ENCODE data around the gene DCPS.

DCPS gene

DNA sequence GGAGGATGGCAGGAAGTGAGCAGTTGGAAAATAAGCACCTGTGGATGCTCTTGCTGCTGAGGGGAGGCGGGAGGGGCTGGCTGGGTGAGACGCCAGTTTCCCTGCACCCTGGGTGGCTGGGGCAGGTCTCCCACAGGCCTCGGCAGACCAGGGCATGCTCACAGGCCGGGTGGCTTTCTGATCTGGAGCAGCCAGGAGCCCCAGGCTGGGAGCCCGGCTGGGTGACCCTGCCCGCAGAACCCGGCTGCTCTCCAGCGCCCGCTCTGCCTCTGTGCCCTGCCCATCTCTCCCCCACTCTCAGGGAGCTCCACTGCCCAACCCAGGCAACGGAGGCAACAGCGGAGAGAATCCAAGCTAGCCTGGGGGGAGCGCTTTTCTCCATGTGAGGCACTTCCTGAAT is 24.6 kb downstream of the DCPS start:
- no peak for DNase-seq (ENCODE audit: low spot score)

DNA sequence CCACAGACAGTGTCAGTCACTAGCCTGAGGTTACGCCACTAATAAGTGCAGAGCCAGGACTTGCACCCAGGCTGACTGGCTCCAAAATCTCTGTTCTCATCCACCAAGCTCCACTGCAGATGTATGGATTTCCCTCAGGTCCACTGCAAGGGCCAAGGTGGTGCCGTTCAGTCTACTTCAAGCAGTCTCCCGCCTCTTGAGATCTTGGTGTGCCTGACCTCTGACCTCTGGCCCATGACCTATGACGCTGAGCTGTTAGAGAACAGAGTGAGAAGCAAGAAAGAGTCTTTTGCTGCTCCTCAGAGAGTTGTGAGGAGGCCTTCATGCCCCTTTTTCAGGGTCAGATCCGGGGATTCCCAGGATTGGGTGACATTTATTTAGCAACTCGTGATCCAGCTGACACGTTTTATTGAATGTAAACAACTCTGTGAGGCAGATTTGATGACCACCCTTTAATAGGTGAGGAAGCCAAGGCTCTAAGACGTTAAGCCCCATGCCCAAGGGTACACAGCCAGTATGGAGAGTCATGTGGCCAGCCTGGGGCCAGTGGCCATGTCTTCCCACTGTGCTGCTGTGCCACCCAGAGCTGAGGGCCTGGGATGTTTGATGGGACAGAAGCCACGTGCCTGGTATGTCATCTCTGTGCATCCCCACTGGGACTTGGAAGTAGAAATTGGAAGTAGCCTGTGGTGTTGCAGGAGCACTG is 25.2 kb downstream of the DCPS start:
- no peak for DNase-seq (ENCODE audit: low spot score)

- no peak for DNase-seq (ENCODE audit: low spot score)
Measured at GRCh38 chr11:126329644-126330211, 25.9 kb downstream of the DCPS start.

DNA sequence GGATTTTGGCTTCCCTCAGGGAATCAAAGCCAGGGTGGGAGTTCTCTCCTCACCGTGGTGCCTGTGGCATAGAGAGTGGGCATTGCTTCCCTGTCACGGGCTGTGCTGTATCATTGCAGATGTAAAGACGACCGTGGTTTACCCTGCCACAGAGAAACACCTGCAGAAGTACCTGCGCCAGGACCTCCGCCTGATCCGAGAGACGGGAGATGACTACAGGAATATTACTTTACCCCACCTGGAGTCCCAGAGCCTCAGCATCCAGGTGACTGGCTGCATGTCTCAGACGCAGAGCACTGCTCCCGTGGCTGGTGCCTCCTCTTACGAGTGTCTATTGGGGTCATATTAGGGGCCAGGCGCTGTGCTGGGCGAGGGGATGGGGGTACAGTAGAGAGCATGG is 27.4 kb downstream of the DCPS start:
- no peak for DNase-seq (ENCODE audit: low spot score)

- peak; percentile 90 for DNase-seq (ENCODE audit: low spot score)
Measured at GRCh38 chr11:126332221-126332711, 28.4 kb downstream of the DCPS start.

- no peak for DNase-seq (ENCODE audit: low spot score)
Measured at GRCh38 chr11:126333142-126333541, 29.3 kb downstream of the DCPS start.

DNA sequence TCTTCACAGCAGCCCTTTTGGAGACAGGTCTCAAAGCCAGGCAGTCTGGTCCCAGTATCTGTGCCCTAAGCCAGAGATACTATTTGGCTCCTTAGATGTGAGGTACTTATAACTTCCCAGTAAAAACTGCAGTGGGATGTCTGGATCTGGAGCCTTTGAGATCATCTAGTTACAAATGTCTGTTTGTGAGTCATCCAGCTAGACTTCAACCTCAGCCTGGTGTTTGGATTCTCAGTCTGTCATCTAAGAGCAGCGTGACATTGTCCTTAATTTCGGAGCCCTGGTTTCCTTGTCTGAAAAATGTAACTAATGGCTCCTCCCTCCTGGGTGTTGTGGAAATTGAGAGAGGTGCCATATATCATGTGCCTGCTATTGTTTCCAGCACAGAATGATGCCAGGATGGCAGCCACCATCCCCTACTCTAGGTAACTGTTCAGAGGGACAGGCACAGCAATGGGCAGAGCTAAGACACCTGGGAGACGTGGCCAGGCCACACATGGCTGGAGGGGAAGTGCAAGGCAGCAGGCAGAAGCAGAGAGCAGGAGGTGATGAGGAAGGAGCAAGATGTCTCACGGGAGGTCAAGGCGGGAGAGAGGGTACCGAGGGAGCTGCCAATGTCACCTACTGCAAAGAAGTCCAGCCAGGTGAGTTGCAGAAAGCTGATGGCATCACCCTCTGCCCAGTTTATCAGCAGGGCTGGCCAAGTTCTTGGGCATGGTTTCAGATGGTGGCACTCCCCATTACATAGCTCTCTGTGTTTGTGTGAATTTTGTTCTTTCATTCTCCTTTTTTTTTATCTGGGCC is 31.0 kb downstream of the DCPS start:
- DNase-seq (ENCODE audit: low spot score), result peak; percentile 61

GRCh38 chr11:126335463-126335760 is 31.6 kb downstream of the DCPS start:
- DNase-seq (ENCODE audit: low spot score), result no peak

DNA sequence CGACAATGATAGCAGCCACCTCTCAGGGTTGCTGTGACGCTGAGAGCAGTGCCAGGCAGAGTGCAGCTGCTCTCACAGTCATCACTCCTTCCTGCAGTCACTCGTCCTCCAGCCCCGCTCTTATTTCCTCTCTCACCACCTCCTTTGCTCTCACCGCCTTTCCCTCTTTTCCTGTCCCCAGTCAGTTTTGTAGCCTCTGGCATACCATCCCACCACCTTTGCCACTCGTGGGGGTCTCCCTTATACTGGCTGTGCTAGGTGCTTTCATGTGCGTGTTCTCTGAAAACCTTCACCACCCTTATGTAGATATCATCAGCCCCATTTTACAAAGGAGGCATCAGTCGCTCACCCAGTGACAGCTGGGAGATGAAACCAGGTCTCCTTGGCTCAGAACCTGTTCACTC is 32.3 kb downstream of the DCPS start:
- DNase-seq (ENCODE audit: low spot score), result no peak

DNA sequence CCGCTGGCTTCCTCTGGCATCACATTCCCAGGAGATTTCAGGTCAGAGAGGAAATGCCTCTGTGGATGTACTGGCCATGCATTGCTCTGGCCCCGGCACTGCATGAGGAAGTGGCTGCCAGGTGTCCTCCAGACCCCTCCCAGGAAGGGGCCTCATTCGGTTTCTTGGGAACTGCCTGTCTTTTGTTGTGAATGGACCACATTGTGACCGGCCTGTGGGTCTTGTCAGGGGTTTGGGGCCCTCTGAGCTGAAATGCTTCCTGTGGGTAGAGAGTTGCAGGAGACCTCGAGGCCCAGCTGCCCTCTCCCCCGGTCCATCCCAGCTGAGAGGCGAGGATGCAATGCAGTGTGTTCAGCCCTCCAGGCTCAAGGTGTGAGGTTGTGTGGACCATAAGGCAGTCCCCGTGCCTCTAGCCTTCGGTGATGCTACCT is 32.8 kb downstream of the DCPS start:
- no peak for DNase-seq (ENCODE audit: low spot score)

DNA sequence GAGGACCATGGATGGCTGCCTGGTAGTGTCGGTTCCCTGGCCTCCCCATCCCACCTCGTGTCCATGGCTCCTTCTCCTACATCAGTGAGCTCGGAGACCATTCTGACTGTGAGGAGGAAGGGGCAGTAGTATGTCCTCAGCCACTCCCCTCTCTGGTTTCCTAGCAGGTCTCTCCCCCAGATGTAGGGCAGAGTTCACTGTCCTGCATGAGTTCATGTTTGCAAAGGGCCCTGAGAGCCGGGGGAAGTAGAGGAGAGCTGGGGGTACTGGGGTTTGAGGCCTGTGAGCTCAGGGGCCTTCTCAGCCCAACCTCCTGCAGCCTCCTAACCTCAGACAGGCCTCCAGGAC is 33.2 kb downstream of the DCPS start:
- DNase-seq (ENCODE audit: low spot score), result no peak

DNA sequence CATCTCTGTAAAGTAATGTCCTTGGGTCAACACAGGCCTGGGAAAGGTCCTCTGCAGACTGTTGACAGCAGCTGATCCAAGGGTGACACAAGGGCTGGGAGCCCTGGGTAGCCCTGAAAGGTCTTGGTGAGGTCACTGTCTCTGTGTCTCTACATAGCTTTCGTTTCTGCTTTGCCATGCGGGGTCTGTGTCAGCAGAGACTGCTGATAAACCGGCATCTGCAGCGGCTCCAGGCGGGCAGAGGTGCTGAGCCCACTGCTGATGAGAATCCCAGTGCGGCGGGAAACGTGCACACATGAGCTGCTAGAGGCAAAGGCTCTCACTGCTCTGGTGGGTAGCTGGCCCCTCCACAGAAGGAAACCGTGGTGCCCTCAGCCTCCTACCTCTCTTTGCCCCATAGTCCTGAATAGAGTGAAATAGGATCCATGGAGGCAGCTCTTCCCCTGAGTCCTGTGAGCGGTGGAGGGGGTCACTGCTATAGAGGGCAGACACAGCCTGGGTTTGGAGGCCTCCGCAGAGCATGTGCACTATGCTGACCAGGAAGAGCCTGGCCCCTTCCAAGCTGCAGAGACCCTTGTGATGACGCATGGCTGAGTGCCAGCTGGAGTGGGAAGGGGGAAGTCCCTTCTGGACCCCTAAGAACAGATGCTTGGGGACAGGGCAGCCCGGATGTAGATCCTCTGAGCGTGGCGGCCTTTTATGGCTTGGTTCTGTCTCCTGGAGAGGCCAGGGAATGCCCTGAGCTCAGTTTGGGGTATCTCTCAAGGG is 33.8 kb downstream of the DCPS start:
- no peak for DNase-seq (ENCODE audit: low spot score)

DNA sequence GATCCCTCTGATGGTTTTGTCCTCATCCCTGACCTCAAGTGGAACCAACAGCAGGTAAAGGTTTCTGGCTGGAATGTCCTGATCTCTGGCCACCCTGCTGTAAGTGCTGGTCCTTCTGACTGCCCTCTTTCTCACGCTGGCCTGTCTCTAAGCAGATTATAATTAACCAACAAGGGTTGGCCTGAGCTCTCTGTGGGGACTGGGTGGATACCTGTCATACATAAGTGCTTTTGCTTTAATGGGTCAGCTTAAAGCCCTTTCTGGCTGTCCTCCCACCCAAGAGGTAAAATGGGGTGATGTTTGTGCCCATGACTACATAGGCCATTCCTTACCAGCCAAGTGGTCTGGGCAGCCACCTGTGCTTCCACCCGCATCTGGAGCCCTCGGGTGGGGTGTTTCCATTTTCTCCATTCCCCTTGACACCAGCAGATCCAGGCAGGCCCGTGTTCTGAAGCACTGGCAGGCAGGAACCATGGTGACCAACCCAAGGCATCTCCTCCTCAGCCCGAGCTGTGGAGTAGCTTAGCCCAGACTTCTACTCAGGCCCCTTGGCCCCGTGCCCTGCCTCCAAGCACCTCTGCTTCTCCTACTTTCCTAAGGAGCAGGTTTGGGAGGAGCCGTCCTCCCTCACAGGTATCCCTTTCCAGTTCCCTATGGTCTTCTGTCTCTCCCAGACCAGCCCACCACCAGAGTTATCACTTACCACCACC is 34.6 kb downstream of the DCPS start:
- DNase-seq (ENCODE audit: low spot score), result no peak

GRCh38 chr11:126339073-126339862 is 35.4 kb downstream of the DCPS start:
- no peak for DNase-seq (ENCODE audit: low spot score)

DNA sequence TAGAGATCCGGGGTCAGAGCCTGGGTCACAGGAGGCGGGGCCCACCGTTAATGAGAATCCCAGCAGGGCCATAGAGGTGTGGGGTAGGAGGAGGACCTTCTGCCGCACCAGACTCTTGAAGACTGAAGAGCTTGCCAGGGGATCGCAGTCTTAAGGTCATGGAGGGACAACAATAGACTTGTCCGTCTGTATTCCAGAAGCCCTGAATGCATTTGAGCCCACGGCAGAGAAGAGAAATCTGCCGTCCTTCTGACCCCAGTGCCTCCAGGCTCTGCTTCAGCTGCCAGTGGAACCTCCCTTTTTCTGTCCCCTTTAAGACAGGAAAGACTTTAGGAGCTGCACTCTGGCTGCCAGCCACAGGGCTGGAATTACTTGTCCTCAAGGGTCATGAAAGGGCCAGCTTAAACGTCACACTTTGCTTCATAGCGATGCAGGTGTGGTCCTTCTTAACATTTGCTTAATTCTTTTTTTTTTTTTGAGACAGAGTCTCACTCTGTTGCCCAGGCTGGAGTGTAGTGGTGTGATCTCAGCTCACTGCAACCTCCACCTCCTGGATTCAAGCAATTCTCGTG is 36.1 kb downstream of the DCPS start:
- DNase-seq (ENCODE audit: low spot score), result no peak

GRCh38 chr11:126340960-126341606 is 37.2 kb downstream of the DCPS start:
- no peak for DNase-seq (ENCODE audit: low spot score)

GRCh38 chr11:126341760-126342161 is 37.9 kb downstream of the DCPS start:
- DNase-seq (ENCODE audit: low spot score), result no peak

- no peak for DNase-seq (ENCODE audit: low spot score)
Measured at GRCh38 chr11:126343051-126343450, 39.2 kb downstream of the DCPS start.

- DNase-seq (ENCODE audit: low spot score), result no peak
Measured at GRCh38 chr11:126344141-126345080, 40.6 kb downstream of the DCPS start.
